GM19463 (cell line): ENCODE measurements around the gene TOX3.

Experiments used
- ATAC-seq: cut with Tn5 transposase; IDR thresholded peaks from one replicate; pipeline ENCODE4 v1.9.1; 2021; ENCODE audit warnings: mild to moderate bottlenecking, moderate library complexity; ENCODE audit not compliant: unreplicated experiment

TOX3 gene

DNA sequence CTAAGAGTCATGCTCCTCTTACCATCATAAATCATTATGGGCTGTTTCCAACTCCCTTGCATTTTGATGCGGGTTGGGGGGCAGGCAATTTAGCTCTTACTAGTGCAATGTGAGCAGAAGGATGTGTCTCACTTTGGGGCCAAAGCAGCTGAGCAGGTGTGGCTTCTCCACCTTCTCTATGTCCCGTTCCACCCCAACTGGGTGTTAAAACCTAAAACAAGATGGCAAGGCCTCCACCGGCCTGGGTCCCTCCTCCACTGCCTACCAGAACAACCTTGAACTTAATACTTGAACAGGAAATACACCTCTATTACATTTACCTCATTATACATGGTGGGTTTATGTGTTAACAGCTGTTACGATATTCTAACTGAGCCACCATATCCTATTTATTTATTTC, 52.8 kb downstream of the TOX3 start:
- ATAC-seq: no peak

DNA sequence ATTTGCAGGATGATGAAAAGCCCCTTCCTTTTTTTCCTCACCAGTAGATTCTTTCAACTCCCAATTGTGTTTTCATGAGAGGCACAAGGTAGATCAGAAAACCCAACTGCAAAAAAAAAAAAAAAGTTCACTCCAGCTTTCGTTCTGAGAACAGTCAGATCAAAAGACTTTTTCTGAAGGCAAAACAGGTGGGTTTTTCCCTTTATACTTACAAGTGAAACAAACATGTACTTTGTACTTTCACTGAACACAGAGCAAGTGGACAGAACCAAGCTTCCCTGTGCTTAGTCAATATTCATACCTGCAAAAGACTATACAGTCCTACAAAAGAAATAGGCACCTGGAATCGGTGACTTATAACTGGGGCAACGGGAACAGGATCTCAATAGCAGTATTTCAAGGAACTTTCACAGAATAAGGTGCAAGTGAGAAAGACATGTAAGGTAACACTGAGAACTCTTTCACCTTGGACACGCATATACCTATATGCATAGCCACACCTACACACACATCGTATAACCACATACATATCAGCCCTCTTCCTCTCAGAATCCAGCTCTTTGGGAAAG, 54.1 kb downstream of the TOX3 start:
- ATAC-seq: peak; percentile 94

DNA sequence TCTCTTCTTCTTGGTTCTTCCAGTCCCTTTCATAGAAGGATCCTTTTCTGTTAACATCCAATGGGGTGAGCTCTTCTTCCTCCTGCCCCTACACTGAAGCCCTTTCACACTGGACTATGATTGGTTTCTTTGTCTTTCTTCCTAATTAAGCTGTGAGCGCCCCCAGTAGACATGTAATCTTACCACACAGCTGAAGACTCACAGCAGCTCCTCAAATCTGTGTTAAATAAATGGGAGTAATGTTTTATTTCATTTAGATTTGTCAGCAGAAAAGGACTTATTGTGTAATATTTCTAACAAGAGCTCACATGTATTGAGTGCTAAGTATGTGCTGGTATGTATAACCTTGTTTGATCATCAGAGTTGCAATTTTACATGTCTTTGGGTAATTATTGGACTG, 55.7 kb downstream of the TOX3 start:
- ATAC-seq: no peak

DNA sequence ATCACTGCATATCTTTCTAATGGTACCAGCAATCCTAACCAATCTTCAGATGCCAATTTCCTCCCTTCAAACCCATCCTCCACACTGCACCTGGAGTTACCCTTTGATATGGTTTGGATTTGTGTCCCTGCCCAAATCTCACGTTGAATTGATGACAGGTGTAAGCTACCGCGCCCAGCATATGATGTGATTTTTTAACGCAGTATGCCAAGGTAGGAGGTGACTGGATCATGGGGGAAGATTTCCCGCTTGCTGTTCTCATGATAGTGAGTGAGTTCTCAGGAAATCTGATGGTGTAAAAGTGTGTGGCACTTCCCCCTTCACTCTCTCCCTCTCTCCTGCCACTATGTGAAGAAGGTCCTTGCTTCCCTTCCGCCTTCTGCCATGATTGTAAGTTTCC, 57.0 kb downstream of the TOX3 start:
- ATAC-seq: no peak

DNA sequence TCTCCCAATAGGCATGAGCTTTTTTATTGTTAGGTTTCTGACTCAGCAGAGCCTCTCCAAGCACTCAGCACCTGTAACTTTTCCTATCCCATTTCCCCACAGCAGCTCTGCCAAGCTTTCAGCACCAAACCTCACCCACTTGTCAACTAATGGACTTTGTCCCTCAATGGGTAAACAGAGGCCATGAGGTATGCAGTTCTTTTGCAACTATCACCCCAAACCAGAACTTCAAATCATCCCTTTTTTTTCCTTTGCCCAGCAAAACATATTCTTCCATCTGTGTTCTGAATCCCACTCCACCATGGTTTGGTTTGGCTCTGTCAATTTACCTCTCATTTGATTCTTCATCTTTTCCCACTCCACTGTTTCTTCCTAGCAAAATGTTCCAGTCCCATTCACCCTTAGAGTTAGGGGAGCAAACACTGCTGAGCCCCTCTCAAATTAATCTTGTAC, 58.1 kb downstream of the TOX3 start:
- no peak for ATAC-seq

DNA sequence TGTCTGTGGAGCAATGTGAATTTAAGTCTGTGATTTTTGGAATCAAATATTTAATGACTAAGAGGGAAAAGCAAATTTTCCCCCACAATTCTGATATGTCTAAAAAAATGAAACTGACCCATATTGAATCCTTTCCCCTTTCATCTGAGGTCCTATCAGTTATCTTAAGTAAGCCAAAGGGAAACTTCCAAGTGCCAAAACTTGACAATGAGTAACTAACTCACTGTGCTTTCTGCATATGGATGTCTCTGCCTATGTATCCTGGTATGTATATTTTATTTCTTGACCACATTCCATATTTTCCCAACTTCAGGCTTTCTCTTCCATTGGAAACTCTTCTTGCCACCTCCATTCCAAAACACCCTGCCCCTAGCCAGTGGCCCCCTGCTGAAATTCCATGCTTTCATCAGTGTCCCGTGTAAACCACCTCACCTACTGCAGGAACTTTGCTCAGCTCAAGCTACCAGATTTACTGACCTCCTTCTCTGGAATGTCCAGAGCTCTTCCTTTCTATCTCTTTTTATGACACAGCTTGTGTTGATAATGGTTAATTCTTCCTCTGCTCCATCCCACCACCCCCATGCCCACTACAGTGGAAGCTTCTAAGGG, 59.0 kb downstream of the TOX3 start:
- ATAC-seq: no peak

DNA sequence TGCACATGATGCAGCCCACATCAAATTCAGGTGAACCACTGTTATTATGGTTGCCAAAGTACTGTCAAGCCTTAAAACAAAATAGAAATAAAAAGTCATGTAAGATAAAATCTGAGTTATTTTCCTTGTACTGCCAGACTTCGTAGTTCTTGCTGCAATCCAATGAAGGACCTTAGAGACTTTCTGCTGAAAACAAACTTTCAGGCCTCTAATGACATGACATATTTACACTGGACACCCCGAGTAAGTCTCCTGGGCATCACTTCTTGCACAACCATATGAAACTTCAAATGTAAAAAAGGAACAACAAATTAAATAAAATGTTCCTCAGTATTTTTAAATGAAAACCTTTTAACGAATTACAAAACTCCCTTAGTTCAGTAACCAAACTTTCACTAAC, 66.7 kb downstream of the TOX3 start:
- ATAC-seq: no peak

DNA sequence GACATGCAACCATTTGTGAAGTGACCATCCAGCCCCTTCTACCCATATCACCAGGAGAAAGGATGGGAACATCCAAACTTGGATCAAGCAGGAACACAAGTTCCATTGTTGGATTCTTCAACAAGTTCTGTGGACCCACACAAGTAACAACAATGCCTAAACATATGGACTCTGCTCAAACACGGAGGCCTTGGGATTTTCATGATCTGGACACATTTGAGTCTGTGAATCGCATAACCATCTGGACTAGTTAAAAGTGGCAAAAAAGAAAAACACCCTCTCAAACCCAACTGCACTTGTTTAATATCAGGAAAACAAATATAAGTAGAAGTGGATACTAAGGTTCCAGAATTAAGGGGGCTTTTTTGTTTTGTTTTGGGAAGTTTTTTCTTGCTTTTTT, 70.8 kb downstream of the TOX3 start:
- ATAC-seq: no peak

DNA sequence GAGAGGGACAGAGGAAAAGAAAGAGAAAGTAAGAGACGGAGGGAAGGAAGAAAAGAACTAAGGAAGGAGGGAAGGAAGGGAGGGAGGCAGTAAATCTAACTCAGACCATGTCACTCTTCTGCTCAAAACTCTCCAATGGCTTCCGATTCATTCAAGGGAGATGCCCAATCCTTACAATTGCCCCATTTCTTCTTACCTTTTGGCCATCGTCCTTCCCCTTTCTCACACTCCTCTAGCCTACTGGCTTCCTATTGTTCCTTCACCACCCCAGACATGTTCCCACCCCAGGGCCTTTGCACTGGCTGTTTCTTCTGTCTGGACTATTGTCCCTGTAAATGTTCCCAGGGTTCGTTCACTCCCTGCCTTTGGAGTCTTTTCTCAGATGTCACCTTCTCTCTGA, 72.3 kb downstream of the TOX3 start:
- no peak for ATAC-seq

DNA sequence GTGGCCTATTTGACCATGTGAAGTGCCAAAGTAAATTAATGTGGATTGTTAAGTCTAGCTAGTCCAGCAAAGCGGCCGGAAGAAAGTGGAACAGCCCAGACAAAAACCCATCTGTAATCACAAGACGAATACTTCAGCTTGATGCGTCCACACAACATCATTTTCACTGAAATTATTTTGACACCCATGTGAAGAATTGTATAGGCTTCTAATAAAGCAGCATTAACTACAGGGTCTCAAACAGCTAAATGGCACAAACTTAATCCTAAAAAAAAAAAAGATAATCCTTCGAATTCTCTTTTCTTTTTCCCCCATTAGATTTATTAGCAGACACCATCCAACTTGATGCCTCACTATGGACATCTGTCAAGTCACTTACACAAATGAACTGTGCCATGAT, 73.8 kb downstream of the TOX3 start:
- ATAC-seq: no peak

DNA sequence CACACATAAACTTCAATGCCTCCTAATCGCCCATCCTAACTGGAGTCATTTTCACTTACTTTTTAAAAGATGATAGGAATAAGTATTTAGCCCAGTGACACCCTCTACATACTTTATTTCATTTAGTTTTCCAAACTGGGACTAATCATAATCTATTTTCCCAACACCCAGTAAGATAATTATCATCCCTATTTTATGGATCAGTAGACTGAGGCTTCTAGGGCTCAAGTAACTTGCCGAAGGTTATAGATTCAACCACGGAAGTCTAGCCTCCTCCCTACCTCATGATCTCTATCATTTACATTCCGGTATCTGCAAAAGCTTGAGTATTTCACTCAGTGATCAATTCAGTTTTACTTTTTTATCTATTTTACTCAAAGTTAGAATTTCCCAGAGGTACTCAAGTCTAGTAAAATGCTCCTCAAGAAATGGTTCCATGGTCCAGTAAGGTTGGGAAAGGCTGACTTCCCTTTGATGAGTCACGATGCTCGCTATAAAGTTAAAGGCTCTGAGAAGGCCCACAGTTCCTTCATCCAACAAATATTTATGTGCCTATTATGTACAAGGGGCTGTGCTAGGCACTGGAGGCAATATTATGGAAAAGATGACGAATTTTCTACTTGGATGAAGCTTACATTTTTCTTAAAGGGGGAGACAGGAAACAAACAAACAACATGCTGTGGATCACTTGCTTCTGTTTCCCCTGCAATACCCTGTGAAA, 75.1 kb downstream of the TOX3 start:
- no peak for ATAC-seq

DNA sequence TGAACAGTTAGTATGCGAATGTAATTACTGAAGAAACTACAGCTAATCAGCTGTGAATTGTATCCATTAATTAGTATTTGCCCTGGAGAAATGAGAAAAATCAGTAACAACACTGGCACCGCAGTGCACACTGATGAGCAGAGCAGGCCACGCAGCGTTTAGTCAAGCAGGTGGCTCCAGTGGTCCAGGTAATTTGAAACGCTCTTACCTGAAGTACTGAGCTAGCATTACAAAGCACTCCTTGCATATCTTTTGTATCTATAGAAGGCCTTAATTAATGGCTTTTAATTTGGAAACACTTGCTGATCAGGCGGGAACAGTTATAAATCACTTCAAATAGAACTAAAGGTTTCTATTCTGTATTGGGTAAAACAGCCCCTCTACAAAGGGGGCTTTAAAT, 76.4 kb downstream of the TOX3 start:
- ATAC-seq: no peak

DNA sequence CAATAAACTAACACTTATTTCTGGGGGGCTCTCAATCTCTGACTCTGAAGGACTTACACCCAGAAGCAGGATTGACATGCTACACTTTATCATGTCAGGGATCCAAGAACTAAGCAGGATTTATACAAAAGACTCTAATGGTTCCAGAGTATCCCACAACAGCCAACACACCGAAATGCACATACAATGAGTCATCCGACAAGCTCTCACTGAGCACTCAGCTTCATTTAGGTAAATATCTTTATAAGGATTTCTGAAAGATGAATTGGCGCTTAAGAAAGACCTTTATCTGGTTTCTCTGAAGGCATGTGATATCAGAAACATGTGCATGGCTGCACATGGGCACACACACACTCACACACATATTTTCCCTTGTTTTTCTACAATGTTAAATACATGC, 77.2 kb downstream of the TOX3 start:
- ATAC-seq: no peak

DNA sequence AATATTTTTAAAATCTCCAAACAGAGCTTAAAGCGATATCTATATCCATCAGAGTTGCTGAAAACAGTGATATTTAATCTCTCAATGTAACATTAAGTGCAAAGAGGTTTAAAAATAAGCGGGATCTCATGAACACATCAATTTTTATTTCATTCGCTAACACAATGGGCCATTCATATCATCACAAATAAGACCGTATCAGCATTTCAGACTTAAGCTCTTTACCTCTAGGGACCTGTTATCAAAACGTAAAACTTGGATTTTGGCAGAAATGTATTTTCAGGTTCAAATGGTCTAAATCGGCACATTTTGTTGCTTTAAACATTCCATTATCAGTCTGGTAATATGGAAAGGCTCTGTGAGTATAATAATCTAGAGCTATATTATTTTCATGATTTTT, 77.9 kb downstream of the TOX3 start:
- no peak for ATAC-seq

DNA sequence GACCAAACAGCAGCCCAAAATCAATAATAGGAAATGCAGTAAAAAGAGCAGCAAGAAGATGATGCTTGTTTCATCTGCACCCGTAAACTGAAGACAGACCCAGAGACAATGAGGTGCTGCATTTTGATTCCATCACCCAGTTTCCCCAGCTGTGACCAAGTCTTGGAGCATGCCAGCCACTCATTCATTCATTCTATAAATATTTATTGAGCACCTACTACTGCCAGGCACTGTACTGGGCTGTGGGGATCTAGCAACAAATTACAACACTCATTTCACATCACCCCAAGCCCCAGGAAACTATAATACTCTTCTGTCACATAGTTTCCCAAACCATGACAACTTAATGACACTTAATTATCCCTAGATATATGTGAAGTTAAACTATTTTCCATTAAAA, 79.2 kb downstream of the TOX3 start:
- ATAC-seq: no peak

DNA sequence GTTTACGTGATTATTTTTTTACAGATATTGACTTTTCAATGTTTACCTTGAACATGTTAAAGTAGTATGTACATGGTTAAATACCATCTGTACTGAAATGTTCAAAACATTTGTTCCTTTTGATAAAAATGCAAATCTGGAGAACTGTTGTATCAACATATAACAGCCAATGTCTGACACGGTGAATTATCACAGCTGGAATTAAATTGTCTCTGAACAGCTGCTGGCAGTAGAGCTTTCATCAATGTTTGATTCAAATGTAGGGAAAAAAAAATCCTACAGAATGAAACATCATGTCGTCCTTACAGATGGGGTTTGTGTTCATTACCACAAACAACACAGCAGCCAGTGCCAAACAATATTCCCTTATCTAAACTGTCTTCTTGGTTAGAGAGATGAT, 79.9 kb downstream of the TOX3 start:
- no peak for ATAC-seq

DNA sequence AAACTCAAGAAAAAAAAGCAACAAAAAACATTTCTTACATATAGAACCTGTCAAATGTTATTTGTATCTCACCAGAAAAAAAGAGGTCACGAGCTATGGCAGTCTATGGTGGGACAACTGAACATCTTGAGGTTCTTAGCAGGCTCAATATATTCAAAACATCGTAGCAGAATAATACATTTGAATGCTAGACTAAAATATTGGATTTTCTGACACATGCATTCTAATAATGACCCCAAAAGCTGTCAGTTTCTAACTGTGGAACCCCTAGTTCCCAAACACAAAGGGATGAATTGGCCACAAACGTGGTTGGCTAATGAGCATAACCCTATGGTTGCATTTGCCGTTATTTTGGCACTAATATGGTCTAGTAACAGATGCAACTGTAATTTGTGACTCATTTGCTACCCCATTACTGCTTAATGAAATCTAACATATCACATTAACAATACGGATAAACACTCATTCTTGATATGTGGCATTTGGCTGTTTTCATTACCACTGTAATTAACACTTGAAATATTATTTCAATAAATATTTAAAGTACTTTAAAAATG, 81.2 kb downstream of the TOX3 start:
- no peak for ATAC-seq

DNA sequence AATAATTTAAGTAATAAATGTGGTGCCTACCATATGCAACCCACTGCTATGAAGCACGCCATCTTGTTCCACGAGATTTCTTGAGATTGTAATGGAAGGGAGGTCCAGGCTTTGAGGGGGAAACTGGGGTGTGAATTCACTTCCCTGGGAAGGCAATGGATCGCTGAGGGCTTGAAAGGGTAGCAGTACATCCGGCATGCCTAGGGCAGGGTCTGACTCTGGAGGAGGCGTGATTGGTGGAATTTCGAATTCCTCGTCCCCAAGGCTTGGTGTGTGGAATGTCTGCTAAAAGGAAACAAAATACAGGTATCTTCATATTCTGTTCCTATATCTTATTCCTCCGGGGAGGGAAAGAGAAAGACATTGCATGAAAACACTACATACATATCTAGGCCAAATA, 83.0 kb downstream of the TOX3 start:
- ATAC-seq: no peak

DNA sequence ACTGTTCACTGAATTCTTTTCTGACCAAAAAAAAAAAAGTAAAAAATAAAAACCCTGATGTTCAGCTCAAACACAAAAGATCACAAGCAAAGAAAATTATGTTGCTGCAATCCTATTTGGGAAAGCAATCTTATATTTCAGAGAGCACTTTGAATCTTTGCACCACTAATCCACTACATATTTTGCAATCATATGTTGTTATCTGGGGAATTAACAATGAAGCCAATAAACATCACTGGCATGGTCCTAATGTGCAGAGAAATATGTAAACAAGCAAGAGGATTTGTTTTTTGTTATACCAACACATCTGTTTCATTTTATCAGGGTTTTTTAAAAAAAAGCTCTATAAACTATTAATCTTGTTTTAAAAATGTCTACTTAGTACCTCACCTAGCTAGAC, 84.1 kb downstream of the TOX3 start:
- ATAC-seq: no peak

DNA sequence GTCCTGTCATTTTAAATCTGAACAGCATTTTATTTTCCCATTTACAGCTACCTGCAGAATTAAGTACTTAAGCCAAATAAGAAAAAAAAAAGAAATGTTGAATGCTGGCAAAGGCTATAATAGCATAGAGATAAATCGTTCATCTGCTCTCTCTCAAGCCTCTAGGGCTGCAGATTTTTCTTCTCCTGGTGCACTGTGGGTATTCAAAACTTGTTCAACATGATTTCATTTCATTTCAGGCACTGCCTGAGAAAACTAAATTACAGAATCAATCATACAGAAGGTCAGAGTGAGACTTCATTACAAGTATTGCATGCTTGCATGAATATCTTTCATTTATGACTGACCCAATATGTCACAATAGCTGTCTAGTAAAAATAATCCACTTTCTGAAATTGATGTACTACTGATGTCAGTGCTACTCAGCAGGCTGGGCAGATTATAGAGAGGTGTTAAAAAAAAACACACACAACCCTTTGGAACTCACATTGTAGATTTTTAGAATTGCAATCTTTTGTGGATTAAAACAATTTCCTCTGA, 86.2 kb downstream of the TOX3 start:
- ATAC-seq: no peak

DNA sequence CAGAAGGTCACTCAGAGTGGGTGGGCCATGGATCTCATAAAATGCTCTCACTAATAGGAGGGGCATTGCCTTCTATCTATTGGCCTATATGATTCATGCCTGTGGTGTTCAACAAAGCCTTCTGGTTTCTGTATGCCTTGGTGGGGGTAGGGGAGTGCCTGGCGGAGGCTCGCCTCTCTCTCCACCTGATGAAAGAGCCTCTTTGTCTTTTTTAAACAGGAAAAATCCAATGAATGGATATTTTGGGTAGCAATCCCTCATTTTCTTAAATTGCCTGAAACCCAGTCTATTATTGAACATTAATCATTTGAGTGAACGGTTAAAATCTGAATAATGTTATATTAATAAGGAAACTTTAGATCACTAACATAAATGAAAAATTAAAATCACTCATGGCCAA, 90.6 kb downstream of the TOX3 start:
- ATAC-seq: no peak
